ENCODE measurements around the gene CD44. TPM values are rescaled to one million over a fixed set of nuclear protein-coding genes. Genes with fewer than 3 reads are reported as not detected.

CD44 gene
- total RNA-seq, 2 experiments from 2014 or later: 518 to 534 TPM

DNA sequence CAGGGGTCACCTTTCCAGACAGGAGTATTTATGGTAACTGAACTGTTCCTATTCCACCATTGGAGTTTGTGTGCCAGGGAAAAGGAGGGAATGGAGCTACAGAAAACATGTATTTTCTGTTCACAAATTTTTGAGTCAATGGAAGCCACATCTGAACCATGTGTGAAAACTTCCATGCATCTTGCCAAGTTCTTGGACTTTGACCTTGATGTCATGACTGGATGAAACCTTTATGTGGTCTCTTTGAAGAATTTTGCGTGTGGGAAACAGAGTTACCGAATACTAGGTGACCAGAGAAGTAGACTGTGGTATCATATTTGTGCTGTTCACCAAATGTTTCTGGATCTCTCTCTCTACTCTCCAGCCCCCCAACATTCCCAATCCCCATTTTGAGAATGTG, 104.8 kb downstream of the CD44 start:
- no peak overlapping the region for H3K27ac Mint-ChIP-seq
- H3K27me3 Mint-ChIP-seq: peaks cover 6% of the 10 kb centered on the region
- H3K36me3 Mint-ChIP-seq (ENCODE audit: low read depth): peaks cover 26% of the 10 kb centered on the region
- ChIA-PET POLR2A (no interaction called here), CTCF (no interaction called here)
- no peak for DNase-seq
- H3K4me3 Mint-ChIP-seq: no peak overlapping the region
- peaks cover 28% of the 10 kb centered on the region for H3K9me3 Mint-ChIP-seq
- peaks cover 48% of the 10 kb centered on the region for H3K4me1 Mint-ChIP-seq

DNA sequence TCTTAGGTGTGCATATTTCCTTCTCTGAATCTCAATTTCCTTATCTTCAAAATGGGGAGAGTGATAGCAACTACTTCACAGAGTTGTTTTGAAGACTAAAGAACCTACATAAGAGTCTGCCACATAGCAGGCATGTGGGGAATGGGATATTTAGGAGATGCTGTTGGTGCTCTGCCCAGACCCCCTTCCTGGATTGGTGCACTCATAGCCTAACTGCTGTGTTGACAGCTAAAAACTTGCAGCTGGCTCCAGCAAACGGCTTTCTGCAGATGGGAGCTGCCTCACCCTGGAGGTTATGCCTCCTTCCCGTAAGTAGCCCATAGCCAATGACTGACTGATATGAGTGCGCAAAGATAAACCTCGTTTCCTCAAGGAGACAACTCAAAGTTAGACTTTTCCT, 106.1 kb downstream of the CD44 start:
- CTCF ChIA-PET: interaction anchor here (1.1 to 2.1 kb wide), 2 partner anchors 9 to 11 kb away, joined by 4 to 9 read pairs; no protein-coding TSS in a partner anchor
- H3K4me1 Mint-ChIP-seq: peaks cover 42% of the 10 kb centered on the region

DNA sequence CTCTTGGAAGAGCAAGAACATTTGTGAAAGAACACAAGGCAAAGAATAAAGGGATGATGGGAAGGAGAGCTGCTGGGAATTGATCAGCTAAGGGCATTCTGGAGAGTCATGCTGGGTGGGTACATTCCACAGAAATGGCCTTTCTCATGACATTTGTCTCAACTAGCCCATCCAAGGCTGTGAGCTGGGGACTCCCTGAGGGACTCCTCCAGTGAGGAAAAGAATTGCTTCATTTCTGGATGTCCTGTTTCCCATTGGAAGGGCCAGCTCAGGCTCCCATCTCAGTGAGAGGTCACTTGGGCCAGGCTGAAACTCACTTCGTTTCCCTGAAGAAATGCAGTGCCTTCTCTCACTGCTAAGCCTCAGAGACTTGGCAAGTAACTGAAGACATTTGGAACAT, 106.8 kb downstream of the CD44 start:
- Mint-ChIP-seq H3K36me3 (ENCODE audit: low read depth) (peaks cover 26% of the 10 kb centered on the region), H3K4me3 (no peak overlapping the region), H3K27ac (no peak overlapping the region), H3K4me1 (peaks cover 42% of the 10 kb centered on the region), H3K27me3 (no peaks in the 10 kb centered on the region), H3K9me3 (peaks cover 41% of the 10 kb centered on the region)
- CTCF ChIA-PET: interaction anchor here (0.9 to 2.1 kb wide), 5 partner anchors 8 to 124 kb away, joined by 3 to 9 read pairs (median 4); no protein-coding TSS in a partner anchor
- DNase-seq: no peak
- POLR2A ChIA-PET: no interaction called here

More for the DNA sequence above, 106.1 kb downstream of the CD44 start:
- Mint-ChIP-seq H3K27ac (no peak overlapping the region), H3K27me3 (no peaks in the 10 kb centered on the region), H3K36me3 (ENCODE audit: low read depth) (peaks cover 26% of the 10 kb centered on the region), H3K9me3 (peaks cover 39% of the 10 kb centered on the region), H3K4me3 (no peak overlapping the region)
- DNase-seq: no peak
- POLR2A ChIA-PET: no interaction called here

DNA sequence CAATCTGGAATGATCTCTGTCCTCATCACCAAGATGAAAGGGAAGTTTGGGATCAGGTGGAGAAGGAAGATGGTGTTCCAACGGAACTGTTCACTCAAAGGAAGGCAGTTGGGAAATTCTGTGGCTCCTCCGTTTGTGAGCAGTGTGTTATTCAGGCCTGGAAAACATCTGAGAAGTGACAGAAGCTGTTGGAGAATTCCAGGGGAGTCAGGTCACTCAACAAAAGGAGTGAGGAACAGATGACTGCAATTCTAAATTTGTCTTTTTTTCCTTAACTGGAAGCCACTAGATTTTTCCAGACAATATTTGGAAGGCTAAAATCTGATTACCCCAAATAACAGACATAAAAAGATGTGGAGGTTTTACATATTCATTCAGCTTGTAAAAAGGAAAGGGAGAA, 107.8 kb downstream of the CD44 start:
- no peak for DNase-seq
- peaks cover 39% of the 10 kb centered on the region for H3K9me3 Mint-ChIP-seq
- H3K36me3 Mint-ChIP-seq (ENCODE audit: low read depth): peaks cover 23% of the 10 kb centered on the region
- ChIA-PET CTCF (interaction anchor here (0.9 to 2.1 kb wide), 5 partner anchors 8 to 123 kb away, joined by 3 to 9 read pairs (median 4); no protein-coding TSS in a partner anchor), POLR2A (no interaction called here)
- peak overlapping the region; percentile 11 for H3K27ac Mint-ChIP-seq
- no peak overlapping the region for H3K4me3 Mint-ChIP-seq
- H3K4me1 Mint-ChIP-seq: peaks cover 38% of the 10 kb centered on the region
- peaks cover under 1% of the 10 kb centered on the region for H3K27me3 Mint-ChIP-seq

DNA sequence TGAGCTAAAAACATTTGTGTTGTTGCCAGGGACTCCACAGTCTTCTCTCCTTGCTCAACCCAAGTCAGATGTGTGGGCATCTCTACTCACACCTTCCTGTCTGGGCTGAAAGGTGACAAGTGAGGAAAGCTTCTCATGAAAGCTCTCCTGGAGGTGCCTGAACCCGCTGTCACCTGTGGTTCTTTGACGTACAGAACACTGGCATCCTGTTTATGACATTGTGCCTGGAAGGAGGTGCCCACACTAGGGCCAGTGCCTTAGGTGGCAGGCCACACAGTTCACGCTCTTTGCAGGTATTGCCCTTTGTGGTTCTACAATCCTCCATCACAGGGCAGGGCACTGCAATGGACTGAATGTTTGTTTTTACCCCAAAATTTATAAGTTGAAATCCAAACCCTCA, 108.5 kb downstream of the CD44 start:
- ChIA-PET POLR2A (no interaction called here), CTCF (interaction anchor here (0.9 to 1.2 kb wide), 2 partner anchors 9 to 11 kb away, joined by 3 read pairs; no protein-coding TSS in a partner anchor)
- Mint-ChIP-seq H3K36me3 (ENCODE audit: low read depth) (peaks cover 24% of the 10 kb centered on the region), H3K27ac (peak overlapping the region; percentile 37), H3K27me3 (peaks cover 2% of the 10 kb centered on the region), H3K4me1 (peaks cover 32% of the 10 kb centered on the region), H3K9me3 (peaks cover 42% of the 10 kb centered on the region), H3K4me3 (no peak overlapping the region)
- peak; percentile 40 for DNase-seq

DNA sequence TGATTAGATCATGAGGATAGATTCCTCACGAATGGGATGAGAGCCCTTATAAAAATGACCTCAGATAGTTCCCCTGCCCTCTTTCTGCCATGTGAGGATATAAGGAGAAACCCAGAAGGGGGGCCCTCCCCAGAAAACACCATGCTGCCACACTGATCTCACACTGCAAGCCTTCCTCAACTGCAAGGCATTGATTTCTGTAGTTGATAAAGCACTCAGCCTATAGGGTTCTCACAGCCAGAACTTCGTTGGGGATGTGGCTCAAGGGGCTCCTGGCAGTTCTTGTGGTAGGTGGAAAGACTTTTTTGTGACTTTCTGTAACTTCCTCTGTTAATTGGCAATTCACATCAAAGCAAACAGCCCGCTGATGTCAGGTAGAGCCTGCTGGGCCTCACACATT, 108.9 kb downstream of the CD44 start:
- Mint-ChIP-seq H3K36me3 (ENCODE audit: low read depth) (peaks cover 24% of the 10 kb centered on the region), H3K4me3 (no peak overlapping the region), H3K27ac (peak overlapping the region; percentile 37), H3K27me3 (peaks cover 2% of the 10 kb centered on the region), H3K4me1 (peaks cover 27% of the 10 kb centered on the region), H3K9me3 (peaks cover 42% of the 10 kb centered on the region)
- CTCF ChIA-PET: interaction anchor here (0.9 to 1.2 kb wide), 2 partner anchors 9 to 12 kb away, joined by 3 read pairs; no protein-coding TSS in a partner anchor
- no peak for DNase-seq
- POLR2A ChIA-PET: no interaction called here

DNA sequence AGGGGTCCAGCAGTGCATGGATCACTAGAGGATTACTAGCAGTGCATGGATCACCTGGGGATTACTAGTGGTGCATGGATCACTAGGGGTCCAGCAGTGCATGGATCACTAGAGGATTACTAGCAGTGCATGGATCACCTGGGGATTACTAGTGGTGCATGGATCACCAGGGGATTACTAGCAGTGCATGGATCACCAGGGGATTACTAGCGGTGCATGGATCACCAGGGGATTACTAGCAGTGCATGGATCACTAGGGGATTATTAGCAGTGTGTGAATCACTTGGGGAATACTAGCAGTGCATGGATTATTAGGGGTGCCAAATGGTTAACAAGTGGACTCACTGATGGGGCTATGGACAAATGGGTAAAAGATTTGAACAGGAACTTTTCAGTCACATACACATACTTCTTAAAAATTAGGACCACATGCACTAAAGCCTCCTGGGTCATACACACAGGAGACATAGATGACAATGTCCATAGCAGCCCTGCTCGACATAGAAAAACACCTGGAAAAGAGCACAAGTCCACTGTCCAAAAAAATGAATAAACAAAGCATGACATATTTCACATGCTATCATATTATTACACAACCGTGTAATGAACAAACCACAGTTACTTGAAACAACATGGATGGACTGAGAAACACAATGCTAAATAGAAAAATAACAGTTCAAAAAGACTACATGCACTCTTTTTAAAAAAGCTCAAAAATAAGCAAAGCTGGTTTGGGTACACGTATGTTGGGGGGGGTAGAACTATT, 109.8 kb downstream of the CD44 start:
- ChIA-PET CTCF (interaction anchor here (0.9 kb wide), 1 partner anchor 13 kb away, joined by 3 read pairs; no protein-coding TSS in a partner anchor), POLR2A (no interaction called here)
- no peak for DNase-seq
- peaks cover 2% of the 10 kb centered on the region for H3K27me3 Mint-ChIP-seq
- no peak overlapping the region for H3K27ac Mint-ChIP-seq
- H3K4me3 Mint-ChIP-seq: no peak overlapping the region
- peaks cover 22% of the 10 kb centered on the region for H3K4me1 Mint-ChIP-seq
- H3K9me3 Mint-ChIP-seq: peaks cover 39% of the 10 kb centered on the region
- H3K36me3 Mint-ChIP-seq (ENCODE audit: low read depth): peaks cover 22% of the 10 kb centered on the region

DNA sequence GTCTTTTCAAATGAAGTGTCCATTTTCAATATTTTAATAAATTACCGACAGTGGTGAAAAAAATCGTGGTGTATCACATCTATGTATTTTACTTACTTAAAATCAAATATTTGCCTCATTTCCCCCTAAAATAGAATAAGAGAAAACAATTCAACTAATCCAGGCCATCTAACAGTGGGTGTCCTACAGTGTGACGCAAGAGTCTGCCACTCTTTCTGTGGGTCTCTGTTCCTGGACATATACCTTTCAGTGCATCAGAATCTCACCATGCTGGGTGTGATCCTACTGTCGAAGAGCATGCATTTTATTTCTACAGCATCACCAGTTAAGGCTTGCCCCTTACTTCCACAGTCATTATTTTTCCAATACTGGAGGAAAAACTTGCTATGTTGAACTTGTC, 111.2 kb downstream of the CD44 start:
- Mint-ChIP-seq H3K4me3 (no peak overlapping the region), H3K27ac (no peak overlapping the region), H3K9me3 (peaks cover 34% of the 10 kb centered on the region), H3K4me1 (peaks cover 22% of the 10 kb centered on the region), H3K27me3 (peaks cover 3% of the 10 kb centered on the region), H3K36me3 (ENCODE audit: low read depth) (peaks cover 16% of the 10 kb centered on the region)
- ChIA-PET CTCF (no interaction called here), POLR2A (no interaction called here)
- no peak for DNase-seq

DNA sequence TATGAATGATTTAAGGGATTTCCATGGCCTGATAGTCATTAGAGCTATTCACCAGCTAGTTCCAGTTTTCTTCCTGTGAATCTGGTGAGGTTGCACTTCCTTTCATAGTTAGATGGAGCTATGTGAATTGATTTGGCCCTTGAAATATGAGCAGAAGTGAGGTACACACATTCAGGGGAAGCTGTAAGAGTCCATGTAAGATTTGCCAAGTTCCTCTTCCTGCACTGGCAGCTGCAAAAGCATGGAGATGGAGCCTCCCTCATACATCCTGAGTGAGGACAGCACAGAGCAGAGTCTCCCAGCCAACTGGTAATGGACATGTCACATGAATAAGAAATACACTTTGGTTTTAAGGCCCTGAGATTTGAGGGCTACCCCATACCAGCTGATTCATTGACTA, 111.7 kb downstream of the CD44 start:
- no peak for DNase-seq
- H3K36me3 Mint-ChIP-seq (ENCODE audit: low read depth): peaks cover 15% of the 10 kb centered on the region
- POLR2A ChIA-PET: no interaction called here
- H3K27ac Mint-ChIP-seq: no peak overlapping the region
- H3K9me3 Mint-ChIP-seq: peaks cover 35% of the 10 kb centered on the region
- H3K4me3 Mint-ChIP-seq: no peak overlapping the region
- CTCF ChIA-PET: no interaction called here
- peaks cover 22% of the 10 kb centered on the region for H3K4me1 Mint-ChIP-seq
- peaks cover 3% of the 10 kb centered on the region for H3K27me3 Mint-ChIP-seq

DNA sequence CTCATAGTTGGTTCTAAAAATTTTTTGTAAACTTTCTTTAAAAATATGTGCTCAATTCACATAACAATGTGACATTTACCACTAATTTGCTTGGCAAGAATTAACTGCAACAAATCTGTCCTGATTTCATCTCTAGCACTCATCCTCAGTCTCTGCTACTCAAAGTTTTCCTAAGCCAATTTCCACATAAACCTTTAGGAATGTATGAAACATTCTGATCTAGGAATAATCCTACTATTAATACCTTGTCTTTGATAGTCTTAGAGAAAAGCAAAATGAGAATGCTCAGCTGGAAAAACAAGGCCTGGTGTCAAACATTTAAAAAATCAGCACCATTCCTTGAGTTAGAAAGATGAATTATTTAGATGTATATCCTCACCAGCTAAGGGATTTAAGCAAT, 114.3 kb downstream of the CD44 start:
- Mint-ChIP-seq H3K27me3 (peaks cover 3% of the 10 kb centered on the region), H3K9me3 (peaks cover 23% of the 10 kb centered on the region), H3K4me1 (peaks cover 22% of the 10 kb centered on the region), H3K36me3 (ENCODE audit: low read depth) (peaks cover 4% of the 10 kb centered on the region), H3K4me3 (no peak overlapping the region), H3K27ac (no peak overlapping the region)
- POLR2A ChIA-PET: no interaction called here
- CTCF ChIA-PET: no interaction called here
- no peak for DNase-seq

DNA sequence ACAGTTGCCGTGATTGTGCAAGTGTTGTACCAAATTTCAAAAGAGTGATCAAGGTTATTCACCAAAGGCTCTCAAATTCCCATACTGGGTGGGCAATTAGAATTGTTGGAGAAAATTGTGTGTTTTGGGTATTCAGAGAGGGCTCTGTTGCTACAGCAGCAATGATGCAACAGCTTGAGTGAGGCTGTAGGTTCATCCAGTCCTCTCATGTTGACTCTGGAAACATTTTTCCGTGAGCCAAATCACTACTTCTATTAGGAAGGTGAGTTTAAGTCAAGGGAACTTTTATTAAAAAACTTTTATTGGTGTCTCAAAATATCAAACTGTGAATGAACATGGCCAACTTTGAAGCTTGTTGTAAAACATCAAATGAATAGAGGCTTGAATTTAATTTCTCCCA, 116.5 kb downstream of the CD44 start:
- Mint-ChIP-seq H3K27me3 (peaks cover 14% of the 10 kb centered on the region), H3K4me1 (peaks cover 26% of the 10 kb centered on the region), H3K4me3 (no peak overlapping the region), H3K27ac (no peak overlapping the region), H3K9me3 (peaks cover 8% of the 10 kb centered on the region), H3K36me3 (ENCODE audit: low read depth) (peaks cover 4% of the 10 kb centered on the region)
- ChIA-PET POLR2A (no interaction called here), CTCF (interaction anchor here (1.1 to 2.3 kb wide), 3 partner anchors 10 to 27 kb away, joined by 3 to 9 read pairs (median 4); no protein-coding TSS in a partner anchor)
- no peak for DNase-seq

DNA sequence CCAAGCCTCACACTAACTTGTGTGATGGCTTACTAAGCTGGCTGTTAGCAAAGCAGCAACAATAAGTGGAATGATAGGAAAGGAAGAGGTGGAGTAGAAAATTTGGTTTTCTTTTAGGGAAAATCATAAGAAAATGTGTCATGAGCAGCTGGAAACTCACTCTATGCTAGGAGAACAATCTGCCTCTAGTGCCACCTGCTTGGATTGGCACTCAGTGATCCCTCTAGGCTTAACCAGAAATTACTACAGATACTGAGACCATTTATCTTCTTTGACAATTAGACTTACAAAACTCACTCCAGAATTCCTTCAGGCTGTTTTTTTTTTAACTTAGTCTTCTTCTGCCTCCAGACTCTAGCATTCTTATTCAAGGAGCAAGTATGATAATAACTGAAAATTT, 117.3 kb downstream of the CD44 start:
- H3K27ac Mint-ChIP-seq: no peak overlapping the region
- CTCF ChIA-PET: interaction anchor here (0.9 to 2.3 kb wide), 6 partner anchors 10 to 240 kb away, joined by 3 to 9 read pairs (median 4); no protein-coding TSS in a partner anchor
- peaks cover 4% of the 10 kb centered on the region for H3K36me3 Mint-ChIP-seq (ENCODE audit: low read depth)
- peaks cover 26% of the 10 kb centered on the region for H3K4me1 Mint-ChIP-seq
- H3K27me3 Mint-ChIP-seq: peaks cover 16% of the 10 kb centered on the region
- DNase-seq: no peak
- POLR2A ChIA-PET: interaction anchor here (0.6 kb wide), 1 partner anchor 15 kb away, joined by 3 read pairs; no protein-coding TSS in a partner anchor
- H3K9me3 Mint-ChIP-seq: peaks cover 8% of the 10 kb centered on the region
- no peak overlapping the region for H3K4me3 Mint-ChIP-seq

DNA sequence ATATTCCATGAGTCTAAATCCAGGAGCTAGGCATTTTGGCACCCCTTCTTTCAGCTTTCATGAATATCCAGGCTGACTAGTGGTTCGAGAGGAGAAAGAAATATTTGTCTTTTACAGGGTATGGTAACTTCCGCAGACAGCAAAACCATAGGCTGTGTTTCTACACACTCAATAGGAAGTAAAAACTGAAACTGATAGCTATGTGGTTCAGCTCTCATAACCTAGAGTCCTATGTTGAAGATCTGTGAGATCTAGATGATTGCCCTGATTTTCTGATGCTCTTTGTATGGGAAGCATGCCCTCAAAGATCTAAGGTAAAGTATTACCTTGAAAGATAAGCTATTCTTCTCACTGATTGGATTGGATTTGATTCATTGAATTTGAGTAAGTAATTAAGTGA, 118.3 kb downstream of the CD44 start:
- H3K4me1 Mint-ChIP-seq: peaks cover 26% of the 10 kb centered on the region
- H3K27me3 Mint-ChIP-seq: peaks cover 19% of the 10 kb centered on the region
- CTCF ChIA-PET: interaction anchor here (0.9 to 2.3 kb wide), 7 partner anchors 10 to 241 kb away, joined by 3 to 9 read pairs (median 4); no protein-coding TSS in a partner anchor
- POLR2A ChIA-PET: interaction anchor here (0.6 to 0.7 kb wide), 2 partner anchors 136 to 1765 kb away, joined by 3 to 4 read pairs; no protein-coding TSS in a partner anchor
- peaks cover 4% of the 10 kb centered on the region for H3K36me3 Mint-ChIP-seq (ENCODE audit: low read depth)
- peak overlapping the region; percentile 20 for H3K27ac Mint-ChIP-seq
- peaks cover 5% of the 10 kb centered on the region for H3K9me3 Mint-ChIP-seq
- DNase-seq: peak; percentile 12
- no peak overlapping the region for H3K4me3 Mint-ChIP-seq

Measured in activated CD4-positive, alpha-beta T cell treated with anti-CD3 and anti-CD28 coated beads, Interleukin-2, amount 10 ng/mL, durations not matched to agents 7 days and 5 days (primary cell).